Activated CD8-positive, alpha-beta T cell treated with anti-CD3 and anti-CD28 coated beads, Interleukin-2, amount 10 ng/mL, durations not matched to agents 7 days and 5 days (primary cell): ENCODE measurements around the gene DPP6. TPM values are rescaled to one million over a fixed set of nuclear protein-coding genes. Genes with fewer than 3 reads are reported as not detected.
"Not testable (repeated sequence)": the region's sequence is repeated elsewhere in the genome, so short reads cannot be mapped to it uniquely, and the experiment has no call there.

ENCODE experiments used
- ATAC-seq: fragments of 150-1000 bp; cut with Tn5 transposase; one replicate; pipeline ENCODE4 v1.10.0; 2021; ENCODE audit warnings: moderate library complexity
- CTCF ChIA-PET: fragments of 350-600 bp; sonication (Branson Sonifier 250); formaldehyde crosslinking; loops from one replicate; lab custom pipeline; 2021; ENCODE audit warnings: antibody characterized with exemption; lab: Charles Lee
- POLR2A ChIA-PET: fragments of 350-600 bp; sonication (Branson Sonifier 250); formaldehyde crosslinking; loops from one replicate; lab custom pipeline; 2021; ENCODE audit warnings: antibody characterized with exemption; lab: Charles Lee
- DNase-seq: peaks from one replicate; pipeline ENCODE4 v3.0.0-alpha.2; 2020
- H3K27ac Mint-ChIP-seq: one replicate; pipeline ENCODE4 v1.8.0; 2021; ENCODE audit warnings: mild to moderate bottlenecking, mixed read lengths
- H3K27me3 Mint-ChIP-seq: one replicate; pipeline ENCODE4 v1.8.0; 2021; ENCODE audit warnings: low read depth, mixed read lengths
- H3K36me3 Mint-ChIP-seq: one replicate; pipeline ENCODE4 v1.8.0; 2021; ENCODE audit warnings: low read depth, mixed read lengths
- H3K4me1 Mint-ChIP-seq: one replicate; pipeline ENCODE4 v1.8.0; 2021; ENCODE audit warnings: low read depth, mixed read lengths
- H3K4me3 Mint-ChIP-seq: one replicate; pipeline ENCODE4 v1.8.0; 2021; ENCODE audit warnings: mild to moderate bottlenecking, mixed read lengths
- H3K9me3 Mint-ChIP-seq: one replicate; pipeline ENCODE4 v1.8.0; 2022; ENCODE audit warnings: mixed read lengths; ENCODE audit not compliant: insufficient read depth
- total RNA-seq, 2 experiments: library from RNA; stranded (reverse); gene quantifications; one replicate each; pipeline ENCODE4 v1.2.3, GENCODE V29; 2021

DPP6 gene
- total RNA-seq, 2 experiments from 2014 or later: not detected

DNA sequence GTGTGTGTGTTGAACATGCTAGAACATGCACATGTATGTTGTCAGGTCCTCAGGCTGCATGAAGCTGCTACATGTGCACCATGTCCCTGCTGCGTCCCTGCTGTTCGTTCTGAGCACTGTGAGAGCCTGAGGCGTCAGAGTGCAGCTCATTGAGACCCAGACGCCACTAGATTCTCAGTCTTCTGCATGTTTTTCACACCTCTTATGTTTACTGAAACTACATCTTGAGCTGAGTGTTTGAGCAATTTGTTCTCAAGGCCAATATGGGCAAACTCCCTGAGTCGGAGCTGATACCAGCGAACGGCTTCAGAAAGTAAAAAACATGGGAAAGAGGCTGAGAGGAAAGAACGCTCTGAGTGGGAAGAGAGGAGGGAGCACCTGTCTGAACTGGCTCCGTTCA lies 600.4 kb downstream of the DPP6 start:
- DNase-seq (no peak), ATAC-seq (no peak)
- H3K9me3 Mint-ChIP-seq: peaks cover 10% of the 10 kb centered on the region
- H3K27ac Mint-ChIP-seq: no peak overlapping the region
- no peaks in the 10 kb centered on the region for H3K4me1 Mint-ChIP-seq
- no peaks in the 10 kb centered on the region for H3K27me3 Mint-ChIP-seq
- POLR2A ChIA-PET: no interaction called here
- H3K4me3 Mint-ChIP-seq: no peak overlapping the region
- CTCF ChIA-PET: no interaction called here
- no peaks in the 10 kb centered on the region for H3K36me3 Mint-ChIP-seq

- POLR2A ChIA-PET: no interaction called here
- H3K4me1 Mint-ChIP-seq: no peaks in the 10 kb centered on the region
These were observed 601.1 kb downstream of the DPP6 start for GRCh38 chr7:154653281-154653680.

DNA sequence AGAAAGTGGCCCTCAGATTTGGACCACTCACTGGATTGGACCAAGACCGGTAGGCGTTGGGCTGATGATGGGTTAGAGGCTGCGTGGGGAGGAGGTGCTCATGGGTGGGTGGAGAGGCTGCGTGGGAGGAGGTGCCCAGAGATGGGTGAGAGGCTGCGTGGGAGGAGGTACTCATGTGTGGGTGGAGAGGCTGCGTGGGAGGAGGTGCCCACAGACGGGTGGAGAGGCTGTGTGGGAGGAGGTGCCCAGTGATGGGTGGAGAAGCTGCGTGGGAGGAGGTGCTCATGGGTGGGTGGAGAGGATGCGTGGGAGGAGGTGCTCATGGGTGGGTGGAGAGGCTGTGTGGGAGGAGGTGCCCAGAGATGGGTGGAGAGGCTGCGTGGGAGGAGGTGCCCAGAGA lies 604.4 kb downstream of the DPP6 start:
- POLR2A ChIA-PET: no interaction called here
- H3K9me3 Mint-ChIP-seq: peaks cover 4% of the 10 kb centered on the region
- H3K36me3 Mint-ChIP-seq: no peaks in the 10 kb centered on the region
- CTCF ChIA-PET: no interaction called here
- no peaks in the 10 kb centered on the region for H3K4me1 Mint-ChIP-seq
- ATAC-seq (no peak), DNase-seq (no peak)
- no peak overlapping the region for H3K4me3 Mint-ChIP-seq
- no peak overlapping the region for H3K27ac Mint-ChIP-seq
- H3K27me3 Mint-ChIP-seq: no peaks in the 10 kb centered on the region

More at GRCh38 chr7:154653281-154653680, 601.1 kb downstream of the DPP6 start:
- no peak overlapping the region for H3K4me3 Mint-ChIP-seq
- DNase-seq: no peak
- H3K27ac Mint-ChIP-seq: no peak overlapping the region
- no peaks in the 10 kb centered on the region for H3K36me3 Mint-ChIP-seq
- no peak for ATAC-seq
- H3K27me3 Mint-ChIP-seq: no peaks in the 10 kb centered on the region
- H3K9me3 Mint-ChIP-seq: peaks cover 10% of the 10 kb centered on the region
- CTCF ChIA-PET: no interaction called here

DNA sequence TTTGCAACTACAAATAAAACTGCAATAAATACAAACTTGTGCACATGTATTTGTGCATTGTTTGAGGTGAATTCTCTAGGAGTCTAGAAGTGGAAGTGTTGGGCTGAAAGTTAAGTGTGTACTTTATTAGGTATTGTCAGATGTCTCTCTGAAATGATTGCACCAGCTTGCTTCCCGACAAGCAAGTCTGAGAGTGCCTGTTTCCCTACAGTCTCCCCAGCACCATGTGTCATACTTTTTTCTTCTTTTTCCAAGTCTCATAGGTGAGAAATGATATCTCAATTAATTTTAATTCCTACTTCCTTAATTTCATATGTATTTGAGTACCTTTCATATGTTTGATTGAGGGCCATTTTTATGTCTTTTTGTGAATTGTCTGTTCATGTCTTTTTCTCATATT lies 614.6 kb downstream of the DPP6 start:
- ATAC-seq (no peak), DNase-seq (no peak)
- H3K4me3 Mint-ChIP-seq: no peak overlapping the region
- no peaks in the 10 kb centered on the region for H3K36me3 Mint-ChIP-seq
- H3K4me1 Mint-ChIP-seq: no peaks in the 10 kb centered on the region
- CTCF ChIA-PET: no interaction called here
- H3K27ac Mint-ChIP-seq: no peak overlapping the region
- no peaks in the 10 kb centered on the region for H3K27me3 Mint-ChIP-seq
- no peaks in the 10 kb centered on the region for H3K9me3 Mint-ChIP-seq
- POLR2A ChIA-PET: no interaction called here

DNA sequence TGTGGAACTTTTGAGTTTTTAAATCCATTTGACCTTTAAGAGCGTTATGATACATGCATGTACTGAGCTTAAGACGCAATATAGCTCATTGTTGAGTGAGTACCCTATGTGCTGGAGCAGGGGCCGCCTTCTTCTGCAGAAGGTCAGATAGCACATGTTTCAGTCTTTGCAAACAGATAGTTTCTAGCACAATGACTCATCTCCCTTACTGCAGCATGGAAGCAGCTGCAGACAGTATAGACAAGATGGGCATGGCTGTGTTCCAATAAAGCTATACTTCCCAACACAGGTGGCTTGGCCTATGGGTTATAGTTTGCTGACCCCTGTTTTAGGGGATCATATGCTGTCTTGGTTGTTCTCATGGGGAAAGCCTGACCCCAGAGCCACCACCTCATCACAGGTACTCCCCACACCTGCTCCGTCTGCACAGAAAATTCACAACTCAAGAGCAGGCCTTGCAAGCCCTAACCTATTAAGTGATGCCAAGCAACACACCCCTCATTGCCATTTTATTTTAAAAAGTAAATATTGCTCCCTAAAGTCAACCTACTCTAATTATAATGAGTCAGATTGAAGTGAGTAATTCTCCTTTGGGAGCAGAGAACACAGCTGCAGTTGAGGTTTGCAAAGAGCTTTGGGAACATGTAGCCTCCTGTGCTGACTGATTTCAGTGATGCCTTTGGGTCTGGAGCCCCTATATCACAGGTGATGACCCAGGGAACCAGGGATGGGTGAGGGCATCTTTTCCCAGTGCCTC lies 620.6 kb downstream of the DPP6 start:
- no peaks in the 10 kb centered on the region for H3K4me1 Mint-ChIP-seq
- H3K27ac Mint-ChIP-seq: no peak overlapping the region
- no peak for ATAC-seq
- no peak for DNase-seq
- CTCF ChIA-PET: no interaction called here
- no peak overlapping the region for H3K4me3 Mint-ChIP-seq
- no peaks in the 10 kb centered on the region for H3K36me3 Mint-ChIP-seq
- POLR2A ChIA-PET: no interaction called here
- no peaks in the 10 kb centered on the region for H3K9me3 Mint-ChIP-seq
- no peaks in the 10 kb centered on the region for H3K27me3 Mint-ChIP-seq

GRCh38 chr7:154674191-154674590 lies 622.0 kb downstream of the DPP6 start:
- ChIA-PET POLR2A (no interaction called here), CTCF (no interaction called here)
- ATAC-seq (no peak), DNase-seq (no peak)
- Mint-ChIP-seq H3K36me3 (no peaks in the 10 kb centered on the region), H3K27me3 (no peaks in the 10 kb centered on the region), H3K4me3 (no peak overlapping the region), H3K27ac (no peak overlapping the region), H3K9me3 (no peaks in the 10 kb centered on the region), H3K4me1 (no peaks in the 10 kb centered on the region)

DNA sequence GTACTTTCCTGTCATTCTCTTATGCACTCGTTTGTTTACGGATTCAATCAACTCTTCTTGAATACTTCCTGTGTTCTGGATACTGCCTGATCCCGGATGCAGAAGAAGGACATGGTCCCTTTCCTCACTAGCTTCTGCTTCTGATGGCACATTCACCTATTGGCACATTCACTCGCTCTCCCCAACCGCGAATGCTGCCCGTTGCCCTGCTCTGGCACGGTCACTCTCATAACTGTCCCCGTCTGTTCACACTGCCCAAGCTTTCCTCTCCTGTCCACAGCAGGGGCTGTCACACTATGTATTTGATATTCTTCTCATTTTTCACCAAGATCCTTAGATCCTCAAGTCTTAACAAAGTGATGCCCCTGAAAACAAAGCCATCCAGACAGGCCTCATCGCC lies 623.4 kb downstream of the DPP6 start:
- no peak overlapping the region for H3K27ac Mint-ChIP-seq

DNA sequence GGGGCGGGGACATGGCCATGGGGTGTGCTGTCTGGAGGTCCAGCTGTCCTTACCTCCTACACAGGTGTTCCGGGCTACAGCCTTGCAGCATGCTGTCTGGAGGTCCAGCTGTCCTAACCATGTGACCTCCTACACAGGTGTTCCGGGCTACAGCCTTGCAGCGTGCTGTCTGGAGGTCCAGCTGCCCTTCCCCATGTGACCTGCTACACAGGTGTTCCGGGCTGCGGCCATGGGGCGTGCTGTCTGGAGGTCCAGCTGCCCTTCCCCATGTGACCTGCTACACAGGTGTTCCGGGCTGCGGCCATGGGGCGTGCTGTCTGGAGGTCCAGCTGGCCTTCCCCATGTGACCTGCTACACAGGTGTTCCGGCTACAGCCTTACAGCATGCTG lies 623.8 kb downstream of the DPP6 start:
- H3K4me3 Mint-ChIP-seq, H3K4me1 Mint-ChIP-seq, DNase-seq, H3K9me3 Mint-ChIP-seq, ATAC-seq, H3K27ac Mint-ChIP-seq, H3K36me3 Mint-ChIP-seq, H3K27me3 Mint-ChIP-seq, POLR2A ChIA-PET, CTCF ChIA-PET: not testable (repeated sequence)

More for the DNA sequence above, 623.4 kb downstream of the DPP6 start:
- ChIA-PET CTCF (no interaction called here), POLR2A (no interaction called here)
- no peaks in the 10 kb centered on the region for H3K36me3 Mint-ChIP-seq
- no peaks in the 10 kb centered on the region for H3K9me3 Mint-ChIP-seq
- DNase-seq (no peak), ATAC-seq (no peak)
- H3K4me1 Mint-ChIP-seq: no peaks in the 10 kb centered on the region
- H3K4me3 Mint-ChIP-seq: no peak overlapping the region
- no peaks in the 10 kb centered on the region for H3K27me3 Mint-ChIP-seq

GRCh38 chr7:154676422-154677073 lies 624.4 kb downstream of the DPP6 start:
- ATAC-seq: no peak
- H3K27me3 Mint-ChIP-seq: no peaks in the 10 kb centered on the region
- H3K27ac Mint-ChIP-seq: no peak overlapping the region
- CTCF ChIA-PET: no interaction called here
- H3K4me1 Mint-ChIP-seq: no peaks in the 10 kb centered on the region
- DNase-seq: no peak
- H3K4me3 Mint-ChIP-seq: no peak overlapping the region
- no peaks in the 10 kb centered on the region for H3K9me3 Mint-ChIP-seq
- H3K36me3 Mint-ChIP-seq: no peaks in the 10 kb centered on the region
- POLR2A ChIA-PET: no interaction called here

DNA sequence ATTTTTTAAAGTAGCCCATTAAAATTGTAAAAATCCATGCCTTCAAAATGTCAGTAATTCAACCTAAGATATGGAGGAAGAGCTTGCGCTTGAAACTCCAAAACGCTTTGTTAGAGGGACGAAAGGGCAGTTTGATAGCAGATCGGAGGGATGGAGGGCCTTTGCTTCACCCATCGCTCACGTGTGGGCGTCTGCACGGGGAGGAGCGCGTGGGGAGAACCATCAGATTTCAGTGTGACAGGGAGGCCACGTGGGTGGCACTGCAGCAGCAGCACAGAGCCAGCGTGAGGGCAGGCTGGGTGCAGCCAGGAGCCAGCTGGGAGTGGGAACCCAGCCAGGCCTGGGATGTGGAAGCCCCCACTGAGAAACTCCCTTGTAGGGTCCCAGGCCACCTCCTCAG lies 625.3 kb downstream of the DPP6 start:
- POLR2A ChIA-PET: no interaction called here
- Mint-ChIP-seq H3K9me3 (no peaks in the 10 kb centered on the region), H3K4me1 (no peaks in the 10 kb centered on the region), H3K27me3 (no peaks in the 10 kb centered on the region), H3K4me3 (no peak overlapping the region), H3K36me3 (no peaks in the 10 kb centered on the region), H3K27ac (no peak overlapping the region)
- CTCF ChIA-PET: no interaction called here
- no peak for ATAC-seq
- no peak for DNase-seq

GRCh38 chr7:154678001-154678550 lies 625.9 kb downstream of the DPP6 start:
- CTCF ChIA-PET, ATAC-seq, H3K27me3 Mint-ChIP-seq, DNase-seq, H3K9me3 Mint-ChIP-seq, POLR2A ChIA-PET, H3K36me3 Mint-ChIP-seq, H3K4me1 Mint-ChIP-seq, H3K27ac Mint-ChIP-seq, H3K4me3 Mint-ChIP-seq: not testable (repeated sequence)

DNA sequence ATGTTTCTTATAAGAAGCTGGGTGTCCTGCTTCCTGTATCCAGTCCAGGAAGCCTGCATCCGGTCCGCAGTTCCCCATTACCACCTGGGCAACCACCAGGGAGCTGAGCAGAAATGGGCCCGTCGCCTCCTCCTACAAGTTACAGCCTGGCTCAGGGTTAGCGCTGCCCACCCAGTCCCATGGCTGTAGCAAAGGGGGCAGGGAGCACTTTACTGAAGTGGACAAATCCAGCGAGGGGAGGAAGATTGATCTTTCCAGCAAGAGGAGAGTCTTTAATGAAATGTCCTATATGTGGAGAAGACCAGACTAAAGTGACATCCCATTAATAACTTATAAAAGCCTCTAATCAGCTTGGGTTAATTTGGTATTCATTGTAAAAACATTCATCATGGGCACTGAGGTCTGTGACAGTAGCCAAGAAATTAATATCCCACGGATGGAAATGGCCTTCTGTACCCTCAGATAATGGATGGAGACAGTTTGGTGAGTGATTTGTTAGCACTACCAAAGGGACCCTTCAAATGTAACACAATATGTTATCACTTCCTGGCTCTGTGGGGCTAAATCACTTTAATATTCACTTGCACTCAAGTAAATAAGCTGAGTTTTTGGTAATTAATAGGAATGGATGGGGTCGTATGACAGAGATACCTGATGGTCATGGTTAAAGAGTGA lies 627.3 kb downstream of the DPP6 start:
- no peaks in the 10 kb centered on the region for H3K27me3 Mint-ChIP-seq
- H3K9me3 Mint-ChIP-seq: no peaks in the 10 kb centered on the region
- DNase-seq: no peak
- no peaks in the 10 kb centered on the region for H3K36me3 Mint-ChIP-seq
- H3K4me1 Mint-ChIP-seq: no peaks in the 10 kb centered on the region
- CTCF ChIA-PET: no interaction called here
- ATAC-seq: no peak
- no peak overlapping the region for H3K27ac Mint-ChIP-seq
- H3K4me3 Mint-ChIP-seq: no peak overlapping the region
- POLR2A ChIA-PET: no interaction called here
